ENCODE data around the gene ERFL.

ERFL gene

GRCh38 chr19:41872775-41873647 is 55.2 kb downstream of the ERFL start:
- no peak overlapping the region for H3K27ac ChIP-seq
- no peak for TF ChIP-seq ZFX (IDR thresholded peaks at IDR 0.05)
- TF ChIP-seq, protein P1, sequence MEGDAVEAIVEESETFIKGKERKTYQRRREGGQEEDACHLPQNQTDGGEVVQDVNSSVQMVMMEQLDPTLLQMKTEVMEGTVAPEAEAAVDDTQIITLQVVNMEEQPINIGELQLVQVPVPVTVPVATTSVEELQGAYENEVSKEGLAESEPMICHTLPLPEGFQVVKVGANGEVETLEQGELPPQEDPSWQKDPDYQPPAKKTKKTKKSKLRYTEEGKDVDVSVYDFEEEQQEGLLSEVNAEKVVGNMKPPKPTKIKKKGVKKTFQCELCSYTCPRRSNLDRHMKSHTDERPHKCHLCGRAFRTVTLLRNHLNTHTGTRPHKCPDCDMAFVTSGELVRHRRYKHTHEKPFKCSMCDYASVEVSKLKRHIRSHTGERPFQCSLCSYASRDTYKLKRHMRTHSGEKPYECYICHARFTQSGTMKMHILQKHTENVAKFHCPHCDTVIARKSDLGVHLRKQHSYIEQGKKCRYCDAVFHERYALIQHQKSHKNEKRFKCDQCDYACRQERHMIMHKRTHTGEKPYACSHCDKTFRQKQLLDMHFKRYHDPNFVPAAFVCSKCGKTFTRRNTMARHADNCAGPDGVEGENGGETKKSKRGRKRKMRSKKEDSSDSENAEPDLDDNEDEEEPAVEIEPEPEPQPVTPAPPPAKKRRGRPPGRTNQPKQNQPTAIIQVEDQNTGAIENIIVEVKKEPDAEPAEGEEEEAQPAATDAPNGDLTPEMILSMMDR (conservative IDR thresholded peaks at IDR 0.05), result peak; percentile 70

- no peak overlapping the region for H3K27ac ChIP-seq
These were observed 55.9 kb downstream of the ERFL start for GRCh38 chr19:41872384-41872774.

GRCh38 chr19:41871573-41872383 is 56.5 kb downstream of the ERFL start:
- no peak overlapping the region; the same call in 1 of the 2 replicates for H3K27ac ChIP-seq
- TF ChIP-seq, protein P1 (conservative IDR thresholded peaks at IDR 0.05), result no peak
- no peak for TF ChIP-seq ZFX (IDR thresholded peaks at IDR 0.05)

More at GRCh38 chr19:41872384-41872774, 55.9 kb downstream of the ERFL start:
- no peak for TF ChIP-seq ZFX (IDR thresholded peaks at IDR 0.05)
- TF ChIP-seq, protein P1 (conservative IDR thresholded peaks at IDR 0.05), result no peak

DNA sequence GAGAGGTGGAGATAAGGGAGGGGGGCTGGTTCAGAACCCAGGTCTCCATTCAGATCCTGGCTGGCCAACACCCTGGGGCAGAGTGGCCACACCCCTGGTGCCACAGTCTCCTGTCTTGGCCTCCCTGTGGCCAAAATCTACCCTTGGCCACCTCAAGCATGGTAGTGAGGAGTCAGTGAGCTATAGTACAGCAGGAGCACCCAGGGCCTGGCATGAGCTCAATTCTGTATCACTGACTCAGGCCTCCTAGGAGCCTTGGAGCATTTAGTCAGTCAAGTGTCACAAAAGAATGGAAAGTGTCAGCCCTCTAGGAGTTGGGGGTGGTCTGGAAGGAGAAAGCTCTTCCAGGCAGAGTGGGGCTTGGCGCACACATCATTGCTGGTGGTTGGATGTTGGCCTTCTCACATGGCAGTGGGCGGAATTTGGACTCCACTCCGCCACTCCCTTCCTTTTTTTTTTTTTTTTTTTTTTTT is 57.8 kb downstream of the ERFL start:
- H3K27ac ChIP-seq, result no peak overlapping the region
- TF ChIP-seq, protein P1 (conservative IDR thresholded peaks at IDR 0.05), result no peak
- TF ChIP-seq ZFX (IDR thresholded peaks at IDR 0.05), result no peak

GRCh38 chr19:41869374-41869955 is 58.8 kb downstream of the ERFL start:
- H3K27ac ChIP-seq, result no peak overlapping the region
- TF ChIP-seq, protein P1 (conservative IDR thresholded peaks at IDR 0.05), result no peak
- no peak for TF ChIP-seq ZFX (IDR thresholded peaks at IDR 0.05)

GRCh38 chr19:41868989-41869300 is 59.3 kb downstream of the ERFL start:
- H3K27ac ChIP-seq, result no peak overlapping the region
- TF ChIP-seq ZFX (IDR thresholded peaks at IDR 0.05), result no peak
- TF ChIP-seq, protein P1 (conservative IDR thresholded peaks at IDR 0.05), result no peak
